ENCODE measurements around the gene FGFRL1.

GRCh38 chr4:988726-989721 is 22.4 kb upstream of the FGFRL1 start:
- TF ChIP-seq CTCF (IDR thresholded peaks at IDR 0.05 in 8 of 11, conservative IDR thresholded peaks at IDR 0.05 in 3 of 11) (no peak), POLR2A (IDR thresholded peaks at IDR 0.05) (no peak), POLR2AphosphoS5 (IDR thresholded peaks at IDR 0.05) (no peak)

Measured in spleen (tissue), 7 donors.